GM19238 (cell line): ENCODE measurements around the gene SND1.
"Not testable (repeated sequence)": the region's sequence is repeated elsewhere in the genome, so short reads cannot be mapped to it uniquely, and the experiment has no call there.

Experiments
- DNase-seq: peaks from one replicate; pipeline ENCODE4 v3.0.0; 2011; ENCODE audit warnings: low spot score; ENCODE audit not compliant: insufficient read length

Gene SND1

GRCh38 chr7:127887096-127887495 lies 235.1 kb downstream of the SND1 start:
- DNase-seq, result no peak

GRCh38 chr7:127887631-127888030 lies 235.6 kb downstream of the SND1 start:
- no peak for DNase-seq

DNA sequence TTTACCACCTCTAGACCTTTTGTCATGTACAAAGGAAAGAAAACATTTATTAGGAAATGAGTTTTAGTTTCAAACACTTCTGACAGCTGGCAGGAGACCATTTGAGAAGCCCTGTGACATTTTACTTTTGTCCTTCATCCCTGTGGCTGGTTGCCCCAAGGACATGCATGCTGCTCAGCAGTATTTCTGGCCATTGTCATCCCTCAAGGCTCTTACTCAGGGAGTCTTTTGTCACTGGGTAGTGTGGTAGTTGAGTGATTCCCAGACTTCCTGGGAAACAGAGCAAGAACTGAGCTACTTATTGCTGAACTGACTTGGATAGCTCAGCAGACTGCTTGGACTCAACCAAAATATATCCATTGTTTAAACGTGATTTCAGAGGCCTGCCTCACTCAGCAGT lies 236.4 kb downstream of the SND1 start:
- DNase-seq, result no peak

DNA sequence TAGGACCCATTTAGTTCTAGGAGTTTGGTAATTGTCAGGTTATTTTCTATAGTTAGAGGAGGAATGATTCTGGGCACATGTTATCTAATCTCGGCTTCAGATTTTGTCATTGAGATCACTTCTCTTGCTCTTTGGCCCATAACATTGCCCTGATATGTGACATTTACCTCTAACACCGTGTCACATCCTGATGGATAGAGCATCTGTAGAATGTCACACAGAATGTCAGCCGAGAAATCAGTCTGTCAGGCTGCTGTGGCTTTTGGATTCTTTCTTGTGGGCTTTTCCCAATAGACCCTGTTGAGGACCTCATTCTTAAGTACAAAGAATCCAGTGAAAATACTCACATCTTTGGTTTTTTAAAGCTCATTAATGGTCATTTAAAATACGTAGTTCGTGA lies 236.8 kb downstream of the SND1 start:
- no peak for DNase-seq

GRCh38 chr7:127889677-127890076 lies 237.7 kb downstream of the SND1 start:
- DNase-seq, result no peak

GRCh38 chr7:127890726-127891125 lies 238.7 kb downstream of the SND1 start:
- DNase-seq, result no peak

DNA sequence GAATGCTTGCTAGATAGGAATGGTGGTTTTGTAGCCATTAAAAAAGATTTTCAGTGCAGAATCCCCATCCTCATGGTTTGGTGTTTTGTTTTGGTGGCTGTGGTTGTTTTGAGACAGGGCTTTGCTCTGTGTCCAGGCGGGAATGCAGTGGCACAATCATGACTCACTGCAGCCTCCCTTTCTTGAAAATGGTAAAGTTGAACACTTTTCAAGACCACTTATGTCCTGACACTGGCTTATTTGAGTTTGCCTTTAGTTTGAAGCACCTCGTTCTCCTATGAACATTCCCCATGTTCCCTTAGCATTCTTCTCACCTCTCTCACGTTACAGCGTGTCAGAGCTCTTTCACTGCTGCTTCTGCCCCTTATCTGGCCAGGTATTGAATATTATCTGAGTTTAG lies 239.2 kb downstream of the SND1 start:
- no peak for DNase-seq

DNA sequence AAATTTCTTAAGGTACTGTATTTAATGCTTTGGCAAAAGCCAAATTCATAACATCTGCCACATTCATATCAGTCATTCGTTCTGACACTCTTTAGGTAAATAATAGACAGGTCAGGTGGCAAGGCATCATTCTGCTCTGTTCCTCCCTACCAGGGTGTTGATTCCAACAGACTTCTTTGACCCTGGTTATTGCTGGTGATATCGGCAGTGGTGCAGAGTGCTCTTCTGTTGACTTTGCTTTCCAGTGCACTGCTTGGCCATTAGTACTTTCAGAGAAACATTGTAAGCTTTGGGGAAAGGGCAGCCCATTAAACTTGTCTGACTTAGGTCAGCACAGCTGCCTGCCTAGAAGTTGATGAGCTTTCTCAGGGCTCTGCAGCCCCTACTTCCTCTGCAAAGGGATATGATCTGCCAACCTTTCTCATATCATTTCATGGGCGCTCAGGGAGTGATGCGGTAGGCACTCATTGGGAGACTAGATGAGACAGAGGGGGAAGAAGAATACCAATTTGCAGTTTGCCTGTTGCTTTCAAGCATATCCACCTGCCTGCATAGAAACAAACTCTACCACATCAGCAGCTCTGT lies 240.0 kb downstream of the SND1 start:
- no peak for DNase-seq

DNA sequence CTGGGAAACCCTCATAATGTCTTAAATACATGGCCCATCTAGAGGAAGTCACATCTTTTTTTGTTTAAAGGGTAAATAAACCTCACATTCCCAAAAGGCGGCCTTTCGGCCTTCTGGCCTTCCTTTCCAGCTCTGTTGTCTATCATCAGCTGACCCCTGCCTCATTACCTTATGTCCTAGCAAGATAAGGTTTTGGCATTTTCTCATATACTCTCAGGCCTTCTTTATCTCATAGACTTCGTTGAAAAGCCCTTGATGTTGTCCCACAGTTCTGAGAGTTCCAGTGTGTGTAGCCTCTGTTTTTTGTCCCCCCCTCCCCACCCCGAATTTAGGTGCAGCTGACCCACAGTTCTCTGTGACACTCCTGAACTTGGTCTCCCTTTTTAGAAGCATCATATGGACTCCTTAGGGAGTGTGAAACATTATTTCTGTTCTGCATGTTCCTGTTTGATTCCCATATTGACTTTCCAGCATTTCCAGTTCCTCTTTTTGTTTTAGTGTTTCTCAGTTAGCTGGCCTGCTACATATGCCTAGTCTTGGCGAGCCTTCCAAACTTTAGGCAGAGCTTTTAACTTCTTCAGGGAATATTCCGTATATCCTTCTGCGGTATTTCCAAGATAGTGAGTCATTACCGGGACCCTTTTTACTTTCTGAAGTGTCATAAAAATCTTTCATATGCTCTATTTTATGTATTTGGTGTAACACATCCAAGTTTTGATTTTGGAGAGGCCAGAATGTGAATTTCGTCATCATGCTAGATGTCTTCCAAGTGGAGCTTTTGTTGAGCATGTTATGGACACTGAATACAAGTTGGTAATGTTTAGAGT lies 240.7 kb downstream of the SND1 start:
- DNase-seq, result no peak

GRCh38 chr7:127893547-127893946 lies 241.6 kb downstream of the SND1 start:
- no peak for DNase-seq

- DNase-seq, result no peak
Measured at GRCh38 chr7:127894588-127894987, 242.6 kb downstream of the SND1 start.

- no peak for DNase-seq
Measured at GRCh38 chr7:127895360-127895759, 243.4 kb downstream of the SND1 start.

DNA sequence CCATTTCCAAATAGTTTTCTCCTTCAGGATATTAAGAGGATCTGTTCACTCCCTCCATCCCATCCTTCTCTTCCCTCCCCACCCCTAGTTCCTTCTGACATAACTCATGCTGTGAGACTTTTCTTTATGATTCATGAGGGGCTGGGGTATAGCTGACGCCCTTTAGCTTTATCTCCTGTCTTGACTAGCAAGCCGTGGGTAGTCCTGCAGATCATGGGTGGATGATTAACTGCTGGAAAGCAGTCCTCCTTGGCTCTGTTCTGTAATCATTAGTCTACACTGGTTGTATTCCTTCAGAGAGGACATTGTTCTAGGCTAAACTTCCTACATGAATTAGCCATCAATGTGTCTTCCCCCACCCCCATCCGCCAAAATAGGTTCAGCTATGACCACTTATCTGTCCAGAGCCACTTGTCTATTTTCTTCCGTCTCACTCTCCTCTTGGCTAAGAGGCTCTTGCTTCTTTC lies 243.9 kb downstream of the SND1 start:
- DNase-seq, result no peak

GRCh38 chr7:127896659-127897058 lies 244.7 kb downstream of the SND1 start:
- DNase-seq, result no peak

DNA sequence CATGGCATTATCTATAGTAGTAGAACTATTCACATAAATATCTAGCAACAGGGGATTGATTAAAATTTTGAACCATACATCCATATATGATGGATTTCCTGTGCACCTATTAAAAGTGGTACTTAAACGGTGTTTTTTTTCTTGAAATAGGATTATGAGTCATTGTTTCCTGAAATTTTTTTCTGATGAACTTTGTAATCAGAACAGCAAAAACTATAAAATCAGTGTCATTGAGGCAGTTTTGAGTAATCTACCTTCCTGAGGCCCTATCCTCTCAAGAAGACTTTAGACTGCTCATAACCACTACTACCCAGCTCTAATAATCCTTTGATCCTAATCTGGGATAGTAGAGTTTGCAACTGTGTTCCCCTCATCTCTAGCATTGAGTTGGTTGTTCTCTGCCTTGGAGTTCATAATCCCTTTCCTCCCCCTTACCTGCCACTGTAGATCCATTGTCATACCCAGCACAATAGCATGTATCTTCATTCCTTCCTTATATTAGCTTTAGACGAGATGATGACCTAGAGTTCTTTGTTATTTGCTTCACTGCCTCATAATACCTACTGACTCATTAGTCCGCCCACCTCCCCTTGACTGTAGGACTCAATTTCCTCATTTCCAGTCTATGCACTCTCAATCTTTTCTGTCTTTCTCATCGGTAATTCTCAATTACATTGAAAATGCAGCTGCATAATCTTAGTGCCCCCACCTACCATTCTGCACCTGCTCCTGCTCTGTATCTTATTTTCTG lies 245.9 kb downstream of the SND1 start:
- no peak for DNase-seq

DNA sequence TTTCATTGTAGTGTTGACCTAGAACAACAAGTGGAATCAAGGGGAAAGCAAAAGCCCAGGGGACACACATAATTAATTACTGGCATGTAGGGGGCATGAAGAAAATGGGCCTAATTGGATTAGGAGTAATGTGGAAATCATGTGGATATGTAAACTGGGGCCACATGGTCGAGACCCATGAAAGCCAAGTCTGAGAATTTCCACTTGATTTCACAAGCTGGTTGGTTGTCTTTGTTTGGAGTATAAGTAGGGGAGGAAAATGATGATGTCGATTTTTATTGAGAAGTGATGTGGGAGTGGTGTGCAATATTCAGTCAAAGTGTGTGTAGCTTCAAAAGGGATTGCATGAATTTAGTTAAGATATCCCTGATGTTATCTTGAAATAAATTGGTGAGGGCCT lies 247.4 kb downstream of the SND1 start:
- DNase-seq, result no peak

DNA sequence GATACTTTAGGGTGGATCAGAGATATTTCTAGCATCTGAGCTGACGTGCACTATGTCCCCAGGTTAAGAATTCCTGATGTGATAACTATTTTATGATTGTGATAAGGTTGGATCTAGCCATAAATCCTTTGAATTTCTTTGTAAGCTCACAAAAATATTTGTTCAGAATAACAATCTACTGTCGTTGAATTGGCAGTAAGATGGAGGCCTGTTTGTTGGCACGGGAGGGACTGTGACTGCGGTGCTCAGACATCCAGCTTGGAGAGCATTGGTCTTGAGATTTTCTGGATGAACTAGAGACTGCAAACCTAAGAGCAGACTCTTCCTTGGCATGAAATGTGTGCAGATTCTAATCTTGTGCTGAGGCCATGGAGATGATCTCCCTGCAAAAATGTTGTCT lies 248.1 kb downstream of the SND1 start:
- DNase-seq, result no peak

DNA sequence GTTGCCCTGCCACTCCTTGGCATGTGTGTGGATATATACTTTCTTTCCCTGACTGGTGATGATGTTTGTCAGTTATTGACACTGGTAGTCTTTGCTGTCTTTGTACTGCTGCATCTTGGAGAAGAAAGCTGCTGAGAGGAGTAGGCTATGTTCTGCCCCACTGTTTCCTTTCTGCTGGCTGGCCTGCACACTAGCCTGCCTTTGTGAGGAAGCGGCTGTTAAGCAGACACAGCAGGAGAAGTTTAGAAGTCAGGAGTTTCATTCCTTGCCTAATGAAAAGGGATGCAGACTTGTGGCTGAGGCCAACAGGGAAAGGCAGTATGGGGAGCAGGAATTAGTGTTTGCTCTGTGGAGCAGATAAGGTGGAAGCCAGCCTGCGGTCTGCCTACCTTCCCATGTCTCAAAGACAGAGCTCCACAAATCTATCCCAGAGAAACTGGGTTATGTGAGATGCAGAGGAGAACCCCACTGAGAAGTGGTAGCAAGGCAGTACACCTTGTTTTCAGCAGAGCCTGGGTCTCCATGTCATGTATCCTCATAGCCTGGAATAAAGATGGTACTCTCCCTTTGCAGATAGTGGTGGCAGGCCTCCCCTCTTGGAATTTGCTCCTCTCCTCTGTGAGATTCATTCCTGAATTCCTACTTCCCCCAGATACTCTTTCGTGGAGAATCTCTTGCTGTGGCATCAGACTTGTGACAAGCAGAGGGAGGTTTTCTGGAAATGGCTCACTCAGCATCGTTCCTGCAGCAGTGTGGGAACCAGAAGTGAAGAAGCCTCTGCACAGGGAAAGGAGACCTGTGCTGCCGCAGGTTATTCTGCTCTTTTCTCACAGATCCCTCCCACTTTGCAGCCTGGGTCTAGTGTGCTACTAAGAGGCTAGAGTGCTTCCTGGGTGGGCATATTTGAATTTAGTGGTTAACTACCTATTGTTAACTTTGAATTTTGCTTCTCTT lies 249.0 kb downstream of the SND1 start:
- DNase-seq, result peak; percentile 3

DNA sequence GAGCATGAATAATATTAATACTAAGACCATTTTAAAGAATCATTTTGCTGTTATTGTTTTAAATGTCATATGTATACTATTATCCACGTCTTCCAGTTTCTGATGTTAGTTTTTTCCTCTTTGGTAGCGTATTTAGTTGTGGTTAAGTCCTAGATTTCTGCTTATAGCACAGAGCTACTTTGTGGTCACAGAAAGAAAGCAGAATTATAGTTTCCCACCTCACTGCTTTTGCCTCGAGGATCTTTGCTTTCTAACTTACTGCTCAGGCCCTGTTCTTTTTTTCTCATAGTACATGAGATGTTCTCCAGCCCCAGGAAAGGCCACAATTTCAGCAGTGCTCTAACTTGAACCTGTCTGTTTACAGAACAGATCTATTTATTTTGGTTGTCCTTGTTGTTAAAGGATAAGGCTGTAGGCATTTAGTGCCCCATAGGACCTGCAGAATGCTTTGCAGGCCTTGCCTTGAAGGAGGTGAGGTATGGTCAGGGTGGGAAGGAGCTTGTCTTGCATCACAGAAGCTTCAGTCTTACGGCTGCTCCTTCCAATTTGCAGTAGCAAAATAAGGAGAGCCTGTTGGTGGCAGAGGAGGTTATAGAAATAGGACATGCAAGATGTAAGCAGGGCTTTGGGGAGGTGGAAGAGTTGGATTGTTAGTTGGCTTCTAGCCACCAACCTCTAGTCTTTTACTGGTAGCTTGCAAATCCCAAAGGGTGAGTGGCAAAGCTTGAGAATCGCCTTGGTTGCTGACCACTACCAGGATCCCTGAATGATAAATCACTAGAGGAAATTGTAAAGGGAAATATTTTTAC lies 250.1 kb downstream of the SND1 start:
- no peak for DNase-seq

DNA sequence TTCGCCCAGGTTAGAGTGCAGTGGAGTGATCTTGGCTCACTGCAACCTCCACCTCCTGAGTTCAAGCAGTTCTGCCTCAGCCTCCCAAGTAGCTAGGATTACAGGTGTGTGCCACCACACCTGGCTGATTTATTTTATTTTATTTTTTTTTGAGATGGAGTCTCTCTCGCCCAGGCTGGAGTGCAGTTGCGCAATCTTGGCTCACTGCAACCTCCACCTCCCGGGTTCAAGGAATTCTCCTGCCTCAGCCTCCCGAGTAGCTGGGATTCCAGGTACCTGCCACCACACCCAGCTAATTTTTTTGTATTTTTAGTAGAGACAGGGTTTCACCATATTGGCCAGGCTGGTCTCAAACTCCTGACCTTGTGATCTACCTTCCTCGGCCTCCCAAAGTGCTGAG lies 250.8 kb downstream of the SND1 start:
- DNase-seq, result not testable (repeated sequence)
